HS-27A (cell line): ENCODE measurements around the gene KIF26A.

ENCODE experiments used
- DNase-seq: peaks from one replicate; pipeline ENCODE4 v3.0.0-alpha.2; 2012; ENCODE audit warnings: low read depth, missing footprints

The KIF26A gene

DNA sequence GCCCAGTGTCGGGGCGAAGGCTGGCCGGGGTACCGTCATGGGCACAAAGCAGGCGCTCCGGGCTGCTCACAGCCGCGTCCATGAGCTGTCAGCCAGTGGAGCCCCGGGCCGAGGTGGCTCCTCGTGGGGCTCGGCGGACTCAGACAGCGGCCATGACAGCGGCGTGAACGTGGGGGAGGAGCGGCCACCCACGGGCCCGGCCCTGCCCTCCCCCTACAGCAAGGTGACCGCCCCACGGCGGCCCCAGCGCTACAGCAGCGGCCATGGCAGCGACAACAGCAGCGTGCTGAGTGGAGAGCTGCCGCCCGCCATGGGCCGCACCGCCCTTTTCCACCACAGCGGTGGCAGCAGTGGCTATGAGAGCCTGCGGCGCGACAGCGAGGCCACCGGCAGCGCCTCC, 39.0 kb downstream of the KIF26A start:
- no peak for DNase-seq

DNA sequence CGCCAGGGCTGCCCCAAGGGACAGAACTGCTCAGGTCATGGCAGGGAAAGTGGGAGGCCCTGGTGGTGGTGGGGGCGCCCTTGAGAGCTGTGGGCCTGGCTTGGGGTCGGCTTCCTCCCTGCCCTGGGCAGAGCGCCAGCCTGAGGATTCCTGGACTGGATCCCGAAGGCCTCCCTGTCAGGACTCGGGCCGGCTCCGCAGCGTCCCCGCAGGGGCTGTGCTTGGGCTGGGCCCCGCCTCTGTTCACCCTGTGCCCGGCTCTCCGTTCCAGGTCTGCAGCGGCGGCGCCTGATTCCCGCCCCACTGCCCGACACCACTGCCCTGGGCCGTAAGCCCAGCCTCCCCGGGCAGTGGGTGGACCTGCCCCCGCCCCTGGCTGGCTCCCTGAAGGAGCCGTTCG, 39.9 kb downstream of the KIF26A start:
- no peak for DNase-seq

DNA sequence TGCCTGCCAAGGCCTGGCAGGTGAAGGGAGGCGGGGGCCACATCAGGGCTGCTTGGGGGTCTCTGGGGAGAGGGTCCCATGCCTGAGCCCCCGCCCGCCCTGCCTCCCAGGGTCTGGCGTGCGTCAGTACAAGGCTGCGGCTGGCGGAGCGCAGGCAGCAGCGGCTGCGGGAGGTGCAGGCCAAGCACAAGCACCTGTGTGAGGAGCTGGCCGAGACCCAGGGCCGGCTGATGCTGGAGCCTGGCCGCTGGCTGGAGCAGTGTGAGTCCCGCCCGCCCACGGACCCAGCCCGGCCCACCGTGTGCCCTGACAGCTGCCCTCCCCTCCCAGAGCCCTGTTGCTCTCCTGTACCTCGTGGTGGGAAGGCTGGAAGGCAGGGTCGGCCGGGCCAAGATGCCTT, 40.7 kb downstream of the KIF26A start:
- DNase-seq: no peak

DNA sequence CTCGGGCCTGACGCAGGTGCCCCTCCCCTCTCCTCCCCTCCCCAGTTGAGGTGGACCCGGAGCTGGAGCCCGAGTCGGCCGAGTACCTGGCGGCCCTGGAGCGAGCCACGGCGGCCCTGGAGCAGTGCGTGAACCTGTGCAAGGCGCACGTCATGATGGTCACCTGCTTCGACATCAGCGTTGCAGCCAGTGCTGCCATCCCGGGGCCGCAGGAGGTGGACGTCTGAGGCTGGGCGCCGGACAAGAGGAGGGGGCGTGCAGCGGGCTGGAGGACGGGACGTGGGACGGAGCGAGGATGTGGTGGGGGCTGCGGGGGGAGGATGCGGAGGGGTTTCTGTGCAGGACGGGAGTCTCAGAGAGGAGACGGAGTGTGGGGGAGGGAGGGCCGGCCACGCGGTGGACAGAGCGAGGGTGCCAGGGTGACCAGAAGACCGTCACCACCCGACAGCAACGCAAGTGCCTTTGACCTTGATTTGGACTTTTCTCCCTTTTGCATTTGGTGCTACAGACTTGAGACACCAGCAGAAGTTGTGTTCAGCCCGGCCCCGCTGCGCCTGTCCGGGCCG, 41.3 kb downstream of the KIF26A start:
- no peak for DNase-seq

- DNase-seq: no peak
These were observed 42.3 kb downstream of the KIF26A start for GRCh38 chr14:104180561-104181165.

GRCh38 chr14:104181761-104182530, 43.6 kb downstream of the KIF26A start:
- no peak for DNase-seq

GRCh38 chr14:104182857-104183425, 44.6 kb downstream of the KIF26A start:
- DNase-seq: no peak

GRCh38 chr14:104183796-104184195, 45.4 kb downstream of the KIF26A start:
- DNase-seq: no peak

GRCh38 chr14:104184506-104184905, 46.1 kb downstream of the KIF26A start:
- DNase-seq: no peak

DNA sequence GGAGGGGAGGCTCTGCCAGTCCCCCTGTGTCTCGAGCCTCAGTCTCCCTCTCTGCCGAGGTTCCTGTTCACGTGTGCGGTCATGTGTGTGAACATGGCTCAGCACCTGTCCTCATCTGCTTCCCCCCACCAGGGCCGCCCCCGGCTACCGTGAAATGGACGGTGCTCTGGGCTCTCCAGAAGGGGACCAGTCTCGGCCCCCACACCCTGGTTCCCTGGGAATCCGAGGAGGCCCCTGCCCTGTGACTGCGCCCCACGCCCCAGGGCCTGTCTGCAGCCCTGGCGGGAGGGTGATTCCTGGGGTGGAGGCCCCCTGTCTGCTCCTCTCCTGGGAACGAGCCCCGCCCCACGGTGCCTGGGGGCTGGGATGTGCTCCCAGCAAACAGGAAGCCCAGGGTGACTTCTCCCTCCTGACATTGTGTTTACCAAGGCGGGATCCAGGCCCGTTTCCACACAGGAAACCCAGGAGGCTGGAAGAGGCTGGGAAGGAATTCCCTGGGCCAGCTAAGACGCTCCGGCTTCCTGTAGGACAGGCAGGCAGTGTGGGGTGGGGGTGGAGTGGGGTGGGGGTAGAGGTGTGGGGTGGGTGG, 46.6 kb downstream of the KIF26A start:
- DNase-seq: no peak

- no peak for DNase-seq
These were observed 47.6 kb downstream of the KIF26A start for GRCh38 chr14:104185916-104186495.

DNA sequence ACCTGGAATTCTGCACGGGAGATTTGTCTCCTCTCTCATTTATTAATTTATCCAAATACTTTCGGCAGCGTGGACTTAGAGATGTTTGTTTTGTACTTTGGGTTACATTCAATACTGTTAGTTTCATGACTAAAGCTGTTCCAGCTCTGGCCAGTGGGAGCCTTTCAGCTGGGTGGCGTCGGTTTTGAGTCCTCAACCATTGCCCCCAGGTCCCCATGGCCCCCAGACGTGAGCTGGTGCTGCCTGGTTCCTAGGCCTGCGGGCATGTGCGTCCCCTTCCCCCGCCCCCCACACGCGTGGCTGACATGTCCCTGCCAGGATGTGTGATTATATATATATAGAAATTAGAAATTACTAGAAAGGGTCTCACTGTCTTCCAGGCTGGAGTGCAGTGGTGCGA, 48.2 kb downstream of the KIF26A start:
- DNase-seq: no peak

DNA sequence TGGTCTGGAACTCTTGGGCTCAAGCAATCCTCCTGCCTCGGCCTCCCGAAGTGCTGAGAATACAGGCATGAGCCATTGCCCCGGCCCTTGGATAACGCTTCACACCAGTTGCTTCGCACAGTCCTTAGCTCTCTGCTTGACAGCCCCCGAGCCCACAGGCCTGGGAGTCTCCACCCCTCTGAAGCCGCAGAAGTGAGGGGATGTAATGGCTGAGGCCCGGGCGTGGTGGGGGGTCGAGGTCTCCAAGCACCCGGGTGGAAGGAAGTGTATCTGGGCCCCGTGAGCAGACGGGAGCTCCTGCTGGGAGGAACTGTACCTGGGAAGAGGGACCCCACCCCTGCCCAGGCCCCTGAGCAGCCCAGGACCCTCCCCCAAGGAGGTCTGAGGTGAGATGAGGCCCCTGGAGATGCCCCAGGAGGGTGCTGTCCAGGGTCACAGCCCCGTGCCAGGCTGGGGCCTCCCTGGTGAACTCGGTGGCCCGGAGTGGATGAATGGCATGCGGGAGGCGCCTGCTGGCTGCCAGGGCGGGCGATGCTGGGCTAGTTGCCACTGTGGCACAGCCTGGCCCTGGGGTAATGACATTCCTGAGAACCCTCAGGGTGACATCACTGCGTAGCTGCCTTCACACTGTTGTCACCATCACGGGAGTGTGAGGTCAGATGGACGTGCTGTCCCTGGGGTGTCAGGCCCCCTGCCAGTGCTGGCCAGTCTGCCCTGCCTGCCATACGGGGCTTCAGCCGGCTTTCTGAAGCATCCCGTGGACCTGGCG, 48.9 kb downstream of the KIF26A start:
- DNase-seq: no peak

DNA sequence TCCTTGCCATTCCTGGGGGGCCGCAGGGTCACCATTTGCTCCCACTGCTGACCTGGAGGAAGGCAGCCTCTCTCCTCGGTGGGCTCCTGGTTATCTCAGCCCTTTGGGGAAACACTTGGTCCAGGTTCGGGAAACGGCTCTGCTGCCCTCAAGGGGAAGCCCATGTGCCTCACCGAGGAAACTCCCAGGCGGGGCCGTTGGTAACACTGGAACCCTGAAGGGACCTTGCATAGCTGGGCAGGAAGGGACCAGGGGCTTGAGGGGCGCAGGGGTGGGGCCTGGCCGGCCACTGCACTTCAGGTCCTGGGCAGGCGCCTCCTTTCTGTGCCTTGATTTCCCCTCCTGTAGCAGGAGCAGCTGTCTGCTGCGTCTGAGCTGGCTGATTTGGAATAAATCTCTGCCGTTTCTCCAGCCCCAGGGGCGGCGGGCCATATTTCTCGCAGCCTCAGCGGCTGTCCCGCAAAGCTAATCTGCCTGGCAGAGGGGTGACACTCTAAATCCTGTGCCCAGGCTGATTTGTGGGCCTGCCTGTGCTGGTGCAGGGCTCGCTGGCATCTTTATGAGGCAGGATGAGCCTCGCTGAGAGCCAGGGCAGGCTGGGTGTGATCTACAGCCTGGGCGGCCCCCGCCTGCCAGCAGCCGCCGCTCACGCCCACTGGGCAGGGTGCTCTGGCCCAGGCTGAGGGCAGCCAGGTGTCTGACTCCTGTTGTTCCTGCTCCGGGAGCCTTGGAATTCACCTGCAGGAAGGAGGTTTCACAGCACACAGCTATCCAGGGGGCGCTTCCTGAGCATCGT, 49.7 kb downstream of the KIF26A start:
- no peak for DNase-seq

GRCh38 chr14:104188727-104189400, 50.5 kb downstream of the KIF26A start:
- DNase-seq: no peak

DNA sequence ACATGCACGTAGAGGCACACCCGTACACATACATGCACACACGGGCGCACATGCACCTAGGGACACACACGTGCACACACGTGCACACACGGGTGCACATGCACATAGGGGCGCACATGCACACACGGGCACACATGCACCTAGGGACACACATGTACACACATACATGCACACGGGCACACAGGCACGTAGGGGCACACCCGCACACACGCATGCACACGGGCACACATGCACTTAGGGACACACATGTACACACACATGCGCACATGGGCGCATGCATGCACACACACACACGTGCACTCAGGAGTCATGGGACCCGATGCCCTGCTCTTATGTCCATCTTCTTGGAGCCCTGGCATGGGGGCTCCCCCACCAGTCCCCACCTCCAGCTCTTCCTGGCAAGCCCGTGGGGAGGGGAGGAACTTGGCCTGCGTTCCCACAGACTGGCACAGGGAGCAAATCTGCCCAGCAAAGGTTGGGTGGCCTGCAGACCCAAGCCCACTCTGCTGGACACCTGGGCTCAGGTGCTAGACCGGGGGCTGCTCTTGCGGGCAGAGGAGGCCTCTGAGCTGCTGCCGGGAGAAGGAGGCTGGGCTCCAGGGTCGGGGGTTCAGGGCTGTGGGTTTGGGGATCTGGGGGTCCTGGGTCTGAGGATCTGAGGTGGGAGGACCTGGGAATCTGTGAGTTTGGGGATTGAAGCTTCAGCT, 51.4 kb downstream of the KIF26A start:
- DNase-seq: no peak

GRCh38 chr14:104190396-104191000, 52.1 kb downstream of the KIF26A start:
- no peak for DNase-seq

DNA sequence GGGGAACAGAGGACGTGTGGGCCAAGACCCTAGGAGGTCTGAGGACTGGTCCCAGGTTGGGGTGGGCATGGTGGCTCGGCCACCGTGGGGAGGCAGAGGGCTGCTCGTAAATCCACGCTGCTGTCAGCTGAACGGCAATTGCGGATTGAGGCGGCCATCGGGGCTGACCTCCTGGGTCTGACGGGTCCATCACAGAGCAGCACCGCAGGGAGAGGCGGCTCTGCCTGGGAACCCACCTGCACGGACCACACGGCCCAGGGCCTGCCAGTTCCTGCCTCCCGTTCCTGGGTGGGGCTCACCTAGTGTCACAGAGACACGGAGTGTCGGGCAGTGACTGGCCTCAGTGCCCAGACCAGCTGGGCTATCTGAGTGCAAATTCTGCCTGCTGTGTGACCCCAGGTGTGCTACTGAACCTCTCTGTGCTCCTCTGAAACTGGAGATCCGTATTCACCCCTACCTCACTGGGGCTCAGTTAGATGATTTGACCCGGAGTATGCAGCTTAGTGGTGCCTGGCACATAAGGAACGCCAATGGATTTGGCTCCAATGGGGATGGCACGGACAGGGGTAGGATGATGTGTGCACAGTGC, 53.1 kb downstream of the KIF26A start:
- DNase-seq: no peak
